Activated gamma-delta T cell treated with Interleukin-2 at 50 U/mL for 16 hours (primary cell): ENCODE measurements around the gene ADCY4.
"Not testable (repeated sequence)": the region's sequence is repeated elsewhere in the genome, so short reads cannot be mapped to it uniquely, and the experiment has no call there.

Experiments used
- DNase-seq: peaks from one replicate; pipeline ENCODE4 v3.0.0-alpha.2; 2020

Gene ADCY4

DNA sequence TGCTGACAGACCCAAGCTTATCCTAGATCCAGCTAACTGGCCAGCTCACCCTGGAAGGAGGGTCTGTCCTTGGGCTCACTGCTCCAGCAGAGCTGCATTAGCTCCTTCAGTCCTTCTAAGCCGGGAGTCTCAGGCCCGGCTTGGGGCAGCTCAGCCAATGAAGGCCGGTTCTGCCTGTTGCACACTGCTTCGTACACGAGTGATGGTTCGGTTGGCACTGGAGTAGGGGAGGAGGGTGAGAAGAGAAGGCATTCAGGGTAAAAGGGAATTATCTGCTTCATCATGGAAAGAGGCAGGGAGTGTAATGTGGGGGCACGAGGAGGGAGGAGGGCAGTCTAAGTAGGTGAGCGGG is 2.9 kb upstream of the ADCY4 start:
- no peak for DNase-seq

- no peak for DNase-seq
These were observed 2.4 kb upstream of the ADCY4 start for GRCh38 chr14:24337144-24337823.

- DNase-seq, result no peak
These were observed 745 bp upstream of the ADCY4 start for GRCh38 chr14:24335461-24336171.

GRCh38 chr14:24332268-24332993 is 2.4 kb downstream of the ADCY4 start:
- DNase-seq, result peak; percentile 85

- no peak for DNase-seq
These were observed 3.1 kb downstream of the ADCY4 start for GRCh38 chr14:24331731-24332267.

DNA sequence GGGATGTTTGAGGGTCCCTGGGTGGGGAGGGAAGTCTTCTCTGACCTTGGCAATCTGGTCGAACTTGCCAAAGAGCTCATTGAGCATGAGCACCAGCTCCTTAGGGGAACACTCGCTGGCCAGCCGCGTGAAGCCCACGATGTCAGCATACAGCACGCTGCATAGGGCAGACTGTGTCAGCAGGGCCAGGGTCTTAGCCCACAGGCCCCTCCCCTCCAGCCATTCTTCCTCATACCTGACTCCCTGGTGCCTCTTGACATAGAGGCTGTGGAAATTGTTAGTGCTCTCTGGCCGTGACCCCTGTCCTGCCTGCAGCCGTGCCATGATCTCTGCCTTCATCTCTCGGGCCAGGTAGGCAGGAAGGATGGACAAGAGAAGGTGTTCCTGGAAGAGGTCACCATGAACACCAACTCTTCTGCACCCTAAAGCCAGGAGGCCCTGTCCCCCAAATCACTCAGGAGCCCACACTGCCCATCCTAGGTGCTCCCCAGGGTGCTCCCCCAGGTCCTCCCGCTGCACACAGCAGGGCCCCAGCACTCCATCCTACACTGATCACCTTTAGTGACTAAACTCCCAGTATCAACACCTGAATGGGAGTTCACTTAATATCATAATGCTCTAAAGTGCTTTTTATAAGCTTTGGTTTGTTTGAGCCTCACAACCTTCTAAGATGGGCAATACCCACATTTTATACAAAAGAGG is 3.7 kb downstream of the ADCY4 start:
- DNase-seq, result no peak

- DNase-seq, result peak; percentile 70
These were observed 5.1 kb downstream of the ADCY4 start for GRCh38 chr14:24329736-24330135.

GRCh38 chr14:24329073-24329663 is 5.7 kb downstream of the ADCY4 start:
- DNase-seq, result no peak

DNA sequence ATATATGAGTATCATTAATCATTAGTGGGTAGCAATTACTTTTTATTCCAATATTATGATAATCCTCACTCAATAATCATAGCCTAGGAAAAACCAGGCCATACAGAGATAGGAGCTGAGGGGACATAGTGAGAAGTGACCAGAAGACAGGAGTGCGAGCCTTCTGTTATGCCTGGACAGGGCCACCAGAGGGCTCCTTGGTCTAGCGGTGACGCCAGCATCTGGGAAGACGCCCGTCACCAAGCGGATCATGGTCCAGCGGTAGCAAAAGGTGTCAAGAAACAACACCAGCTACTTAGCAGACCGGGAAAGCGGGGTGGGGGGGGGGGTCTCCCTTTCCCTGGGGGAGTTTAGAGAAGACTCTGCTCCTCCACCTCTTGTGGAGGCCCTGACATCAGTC is 7.0 kb downstream of the ADCY4 start:
- DNase-seq, result not testable (repeated sequence)

DNA sequence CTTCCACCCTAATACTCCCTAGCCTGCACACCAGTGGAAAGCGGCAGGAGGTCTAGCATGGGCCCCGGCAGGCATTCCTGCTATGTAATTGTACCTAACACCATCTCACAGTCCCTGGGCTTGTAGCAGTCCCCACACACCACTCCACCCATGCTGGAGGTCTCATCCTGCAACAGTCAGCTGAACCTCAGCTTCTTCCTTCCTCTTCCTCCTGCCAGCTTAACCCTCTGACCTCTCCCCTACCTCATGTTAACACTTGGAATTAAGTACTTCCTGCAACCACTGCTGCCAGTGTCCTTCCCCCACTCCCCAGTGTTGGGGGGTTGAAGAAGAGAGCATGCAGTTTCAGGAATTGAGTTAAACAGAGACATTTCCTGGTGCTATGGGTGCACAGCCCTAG is 7.6 kb downstream of the ADCY4 start:
- DNase-seq, result no peak

- DNase-seq, result no peak
These were observed 8.9 kb downstream of the ADCY4 start for GRCh38 chr14:24325963-24326362.

DNA sequence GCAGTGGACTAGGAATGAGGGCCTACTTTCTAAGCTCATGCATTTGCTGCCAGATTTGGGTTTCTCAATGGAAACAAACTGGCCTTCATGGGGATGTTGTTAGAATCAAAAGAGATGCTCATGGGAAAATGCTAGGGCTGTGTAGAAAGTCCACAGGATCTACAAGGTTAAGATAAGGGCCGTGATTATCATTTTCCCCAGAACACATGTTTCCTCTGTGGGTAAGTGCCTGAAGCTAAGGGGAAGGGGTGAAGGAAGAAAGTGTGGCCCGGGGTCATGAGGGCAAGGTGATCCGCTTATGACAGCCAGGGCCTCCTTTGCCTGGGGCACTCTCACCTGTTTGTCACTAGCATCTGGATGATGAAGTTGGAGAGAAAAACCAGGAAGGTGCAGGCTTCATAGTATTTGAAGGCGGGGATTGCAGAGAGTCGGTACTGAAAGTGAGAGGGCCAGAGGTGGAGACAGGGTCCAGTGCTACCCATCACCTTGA is 9.8 kb downstream of the ADCY4 start:
- DNase-seq, result no peak

DNA sequence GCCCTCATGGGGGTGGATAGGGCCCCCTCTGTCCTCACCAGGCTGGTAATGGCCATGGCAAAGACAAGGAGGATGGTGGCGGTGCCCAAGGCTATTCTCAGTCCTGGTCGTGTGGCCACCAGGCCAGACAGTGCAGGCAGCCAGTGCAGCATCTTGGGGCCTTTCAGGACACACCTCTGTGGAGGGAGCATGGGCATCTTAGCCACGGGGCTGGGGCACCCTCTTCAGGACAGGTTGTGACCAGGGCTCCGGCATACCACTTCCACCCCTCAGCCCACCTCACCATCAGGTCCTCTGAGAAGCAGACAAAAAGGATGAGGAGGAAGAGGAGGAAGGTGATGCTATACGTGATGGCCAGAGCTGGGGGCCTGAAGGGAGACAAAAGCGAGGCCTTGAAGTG is 10.8 kb downstream of the ADCY4 start:
- no peak for DNase-seq

- DNase-seq, result no peak
These were observed 11.5 kb downstream of the ADCY4 start for GRCh38 chr14:24323341-24323740.

DNA sequence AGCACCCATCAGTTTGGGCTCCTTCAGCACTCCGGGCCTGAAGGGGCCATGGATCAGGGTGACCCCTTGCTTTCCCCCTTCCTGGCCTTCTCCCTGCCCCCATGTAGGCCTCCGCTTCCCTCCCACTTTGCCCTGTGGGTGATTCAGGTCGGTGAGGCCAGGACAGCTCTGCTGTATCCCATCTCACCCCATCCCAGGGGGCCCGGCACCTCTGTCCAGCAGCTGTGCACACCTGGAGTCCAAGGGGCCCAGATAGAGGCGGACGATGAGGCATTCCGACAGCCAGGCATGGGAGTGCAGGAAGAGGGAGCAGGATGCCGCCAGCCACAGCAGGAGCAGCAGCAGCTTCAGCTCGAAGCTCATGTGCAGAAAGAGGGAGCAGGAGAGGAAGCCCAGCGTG is 12.2 kb downstream of the ADCY4 start:
- no peak for DNase-seq

DNA sequence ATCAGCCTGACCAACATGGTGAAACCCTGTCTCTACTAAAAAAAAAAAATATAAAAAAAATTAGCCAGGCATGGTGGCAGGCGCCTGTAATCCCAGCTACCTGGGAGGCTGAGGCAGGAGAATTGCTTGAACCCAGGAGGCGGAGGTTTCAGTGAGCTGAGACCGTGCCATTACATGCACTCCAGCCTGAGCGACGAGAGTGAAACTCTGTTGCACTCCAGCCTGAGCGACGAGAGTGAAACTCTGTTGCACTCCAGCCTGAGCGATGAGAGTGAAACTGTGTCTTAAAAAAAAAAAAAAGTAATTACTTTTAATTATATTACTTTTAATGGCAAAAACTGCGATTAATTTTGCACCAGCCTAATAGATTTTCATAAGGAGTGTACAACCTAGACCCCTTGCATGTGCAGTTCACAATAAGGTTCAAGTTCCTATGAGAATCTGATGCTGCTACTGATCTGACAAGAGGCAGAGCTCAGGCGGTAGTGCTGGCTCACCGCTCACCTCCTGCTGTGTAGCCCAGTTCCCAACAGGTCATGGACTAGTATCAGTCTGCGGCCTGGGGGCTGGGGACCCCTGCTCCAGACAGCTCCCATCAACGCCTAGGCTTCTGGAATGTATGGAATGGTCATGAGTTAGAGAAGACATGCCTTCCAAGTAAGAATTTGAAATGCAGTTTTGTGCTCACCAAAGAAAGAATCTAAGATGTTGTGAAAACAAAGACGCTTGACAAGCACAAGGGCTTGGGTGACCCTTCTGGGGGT is 13.5 kb downstream of the ADCY4 start:
- no peak for DNase-seq

GRCh38 chr14:24317141-24317928 is 17.5 kb downstream of the ADCY4 start:
- no peak for DNase-seq

- DNase-seq, result no peak
These were observed 18.3 kb downstream of the ADCY4 start for GRCh38 chr14:24316597-24316950.

DNA sequence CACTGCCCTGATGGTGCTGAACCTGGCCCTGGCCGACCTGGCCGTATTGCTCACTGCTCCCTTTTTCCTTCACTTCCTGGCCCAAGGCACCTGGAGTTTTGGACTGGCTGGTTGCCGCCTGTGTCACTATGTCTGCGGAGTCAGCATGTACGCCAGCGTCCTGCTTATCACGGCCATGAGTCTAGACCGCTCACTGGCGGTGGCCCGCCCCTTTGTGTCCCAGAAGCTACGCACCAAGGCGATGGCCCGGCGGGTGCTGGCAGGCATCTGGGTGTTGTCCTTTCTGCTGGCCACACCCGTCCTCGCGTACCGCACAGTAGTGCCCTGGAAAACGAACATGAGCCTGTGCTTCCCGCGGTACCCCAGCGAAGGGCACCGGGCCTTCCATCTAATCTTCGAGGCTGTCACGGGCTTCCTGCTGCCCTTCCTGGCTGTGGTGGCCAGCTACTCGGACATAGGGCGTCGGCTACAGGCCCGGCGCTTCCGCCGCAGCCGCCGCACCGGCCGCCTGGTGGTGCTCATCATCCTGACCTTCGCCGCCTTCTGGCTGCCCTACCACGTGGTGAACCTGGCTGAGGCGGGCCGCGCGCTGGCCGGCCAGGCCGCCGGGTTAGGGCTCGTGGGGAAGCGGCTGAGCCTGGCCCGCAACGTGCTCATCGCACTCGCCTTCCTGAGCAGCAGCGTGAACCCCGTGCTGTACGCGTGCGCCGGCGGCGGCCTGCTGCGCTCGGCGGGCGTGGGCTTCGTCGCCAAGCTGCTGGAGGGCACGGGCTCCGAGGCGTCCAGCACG is 18.9 kb downstream of the ADCY4 start:
- no peak for DNase-seq

GRCh38 chr14:24315243-24315806 is 19.5 kb downstream of the ADCY4 start:
- DNase-seq, result no peak
